Kidney epithelial cell (primary cell): ENCODE measurements around the gene BLOC1S6. TPM values are rescaled to one million over a fixed set of nuclear protein-coding genes. Genes with fewer than 3 reads are reported as not detected.

Experiments used
- DNase-seq: peaks from one replicate; pipeline ENCODE4 v3.0.0-alpha.2; 2010; ENCODE audit warnings: low read depth
- H3K27me3 ChIP-seq: 2 replicates; pipeline ENCODE4 v1.6.0; 2011; ENCODE audit warnings: low read length; ENCODE audit not compliant: control insufficient read depth, insufficient read depth
- H3K36me3 ChIP-seq: 2 replicates; pipeline ENCODE4 v1.5.1; 2011; ENCODE audit warnings: low read length; ENCODE audit not compliant: control insufficient read depth, insufficient read depth
- H3K4me3 ChIP-seq: 2 replicates; pipeline ENCODE4 v1.5.1; 2011; ENCODE audit warnings: low read depth, mild to moderate bottlenecking, control low read depth, low read length
- CTCF ChIP-seq: IDR thresholded peaks from 2 replicates; pipeline ENCODE4 v1.5.1; 2011; ENCODE audit warnings: mild to moderate bottlenecking, moderate library complexity, low read length, control low read depth, inconsistent platforms; ENCODE audit not compliant: insufficient read depth, poor library complexity, severe bottlenecking
- total RNA-seq: library from RNA; depleted of rRNA; stranded (reverse); fragments of >200 nt; gene quantifications from 2 replicates; pipeline ENCODE4 v1.2.3, GENCODE V29; 2015

The BLOC1S6 gene
- total RNA-seq, 1 donor from 2014 or later, result 71.4 TPM

GRCh38 chr15:45606841-45607240 lies 19.7 kb downstream of the BLOC1S6 start:
- Histone ChIP-seq H3K4me3 (no peak overlapping the region), H3K36me3 (no peaks in the 10 kb centered on the region), H3K27me3 (no peaks in the 10 kb centered on the region)
- no peak for TF ChIP-seq CTCF
- no peak for DNase-seq

- Histone ChIP-seq H3K27me3 (no peaks in the 10 kb centered on the region), H3K36me3 (no peaks in the 10 kb centered on the region), H3K4me3 (no peak overlapping the region)
- TF ChIP-seq CTCF, result peak; percentile 44
- no peak for DNase-seq
Measured at GRCh38 chr15:45611305-45611704, 24.1 kb downstream of the BLOC1S6 start.

- H3K4me3 ChIP-seq, result no peak overlapping the region
- DNase-seq, result no peak
- H3K27me3 ChIP-seq, result no peaks in the 10 kb centered on the region
- TF ChIP-seq CTCF, result no peak
- H3K36me3 ChIP-seq, result no peaks in the 10 kb centered on the region
Measured at GRCh38 chr15:45612790-45613415, 25.7 kb downstream of the BLOC1S6 start.

GRCh38 chr15:45616901-45617323 lies 29.7 kb downstream of the BLOC1S6 start:
- no peak for DNase-seq
- H3K36me3 ChIP-seq, result no peaks in the 10 kb centered on the region
- no peaks in the 10 kb centered on the region for H3K27me3 ChIP-seq
- no peak for TF ChIP-seq CTCF
- no peak overlapping the region for H3K4me3 ChIP-seq

- no peaks in the 10 kb centered on the region for H3K27me3 ChIP-seq
- H3K4me3 ChIP-seq, result no peak overlapping the region
- TF ChIP-seq CTCF, result peak; percentile 19
- no peaks in the 10 kb centered on the region for H3K36me3 ChIP-seq
- no peak for DNase-seq
Measured at GRCh38 chr15:45618813-45619212, 31.6 kb downstream of the BLOC1S6 start.

- TF ChIP-seq CTCF, result no peak
- Histone ChIP-seq H3K27me3 (no peaks in the 10 kb centered on the region), H3K36me3 (no peaks in the 10 kb centered on the region), H3K4me3 (no peak overlapping the region)
- DNase-seq, result no peak
Measured at GRCh38 chr15:45628136-45628535, 41.0 kb downstream of the BLOC1S6 start.
